Smooth muscle cell (in vitro differentiated cells): Measurements from ENCODE around the gene RABGEF1. TPM values are rescaled to one million over a fixed set of nuclear protein-coding genes. Genes with fewer than 3 reads are reported as not detected.
"Not testable (repeated sequence)": the region's sequence is repeated elsewhere in the genome, so short reads cannot be mapped to it uniquely, and the experiment has no call there.

Experiments
- DNase-seq: peaks from one replicate; lab custom pipeline; 2025; ENCODE audit not compliant: unreplicated experiment; lab: John Stamatoyannopoulos, UW
- H2AFZ ChIP-seq: fragments of 200-600 bp; sonication (generic); 2 replicates; pipeline ENCODE4 v1.6.0; 2016; ENCODE audit warnings: antibody characterized with exemption, low read depth, mild to moderate bottlenecking
- H3F3A ChIP-seq: fragments of 200-600 bp; sonication (generic); 2 replicates; pipeline ENCODE4 v1.6.0; 2017; ENCODE audit warnings: antibody characterized with exemption, low read depth
- H3K27ac ChIP-seq: fragments of 200-600 bp; sonication (generic); 2 replicates; pipeline ENCODE4 v1.5.1; 2016; ENCODE audit warnings: low read depth, mild to moderate bottlenecking
- H3K27me3 ChIP-seq: fragments of 200-600 bp; sonication (generic); 2 replicates; pipeline ENCODE4 v1.6.1; 2016; ENCODE audit warnings: low read depth, mild to moderate bottlenecking
- H3K36me3 ChIP-seq: fragments of 200-600 bp; sonication (generic); 2 replicates; pipeline ENCODE4 v1.5.1; 2016; ENCODE audit warnings: low read depth
- H3K4me1 ChIP-seq: fragments of 200-600 bp; sonication (generic); 2 replicates; pipeline ENCODE4 v1.5.1; 2016; ENCODE audit warnings: low read depth
- H3K4me2 ChIP-seq: fragments of 200-600 bp; sonication (generic); 2 replicates; pipeline ENCODE4 v1.6.0; 2016; ENCODE audit warnings: mild to moderate bottlenecking
- H3K4me3 ChIP-seq: fragments of 200-600 bp; sonication (generic); 2 replicates; pipeline ENCODE4 v1.5.1; 2016; ENCODE audit warnings: mild to moderate bottlenecking
- H3K79me2 ChIP-seq: fragments of 200-600 bp; sonication (generic); 2 replicates; pipeline ENCODE4 v1.6.0; 2016; ENCODE audit warnings: low read depth, mild to moderate bottlenecking
- H3K9ac ChIP-seq: fragments of 200-600 bp; sonication (generic); 2 replicates; pipeline ENCODE4 v1.6.0; 2016; ENCODE audit warnings: low read depth
- H3K9me3 ChIP-seq: fragments of 200-600 bp; sonication (generic); replicated peaks from 2 replicates; pipeline ENCODE4 v1.5.1; 2016; ENCODE audit warnings: low read depth
- H4K20me1 ChIP-seq: fragments of 200-600 bp; sonication (generic); 2 replicates; pipeline ENCODE4 v1.6.0; 2016; ENCODE audit warnings: low read depth
- WGBS: methylation state at CpG from one replicate; pipeline ENCODE4 v1.1.7; 2016; ENCODE audit warnings: low lambda C conversion rate; 5-methylcytosine and 5-hydroxymethylcytosine counted together
- polyA plus RNA-seq: library from polyadenylated mRNA; unstranded; fragments of >200 nt; fragmentation: Nextera tagmentation; extraction: Ambion mirVana; gene quantifications from 2 replicates; pipeline ENCODE4 v1.2.1, GENCODE V29; 2016
- total RNA-seq: library from RNA; depleted of rRNA; stranded (reverse); fragments of >200 nt; gene quantifications from 2 replicates; pipeline ENCODE4 v1.2.3, GENCODE V29; 2014
- TF ChIP-seq, protein P1 (sequence below): fragments of 200-600 bp; sonication (generic); IDR thresholded peaks from 2 replicates; pipeline ENCODE4 v1.5.1; 2017; ENCODE audit warnings: borderline replicate concordance, mild to moderate bottlenecking, antibody characterized with exemption; ENCODE audit not compliant: insufficient read depth, poor library complexity, severe bottlenecking

The RABGEF1 gene
- total and polyA plus RNA-seq, 2 experiments from 2014 or later: 18.8 to 34.9 TPM

DNA sequence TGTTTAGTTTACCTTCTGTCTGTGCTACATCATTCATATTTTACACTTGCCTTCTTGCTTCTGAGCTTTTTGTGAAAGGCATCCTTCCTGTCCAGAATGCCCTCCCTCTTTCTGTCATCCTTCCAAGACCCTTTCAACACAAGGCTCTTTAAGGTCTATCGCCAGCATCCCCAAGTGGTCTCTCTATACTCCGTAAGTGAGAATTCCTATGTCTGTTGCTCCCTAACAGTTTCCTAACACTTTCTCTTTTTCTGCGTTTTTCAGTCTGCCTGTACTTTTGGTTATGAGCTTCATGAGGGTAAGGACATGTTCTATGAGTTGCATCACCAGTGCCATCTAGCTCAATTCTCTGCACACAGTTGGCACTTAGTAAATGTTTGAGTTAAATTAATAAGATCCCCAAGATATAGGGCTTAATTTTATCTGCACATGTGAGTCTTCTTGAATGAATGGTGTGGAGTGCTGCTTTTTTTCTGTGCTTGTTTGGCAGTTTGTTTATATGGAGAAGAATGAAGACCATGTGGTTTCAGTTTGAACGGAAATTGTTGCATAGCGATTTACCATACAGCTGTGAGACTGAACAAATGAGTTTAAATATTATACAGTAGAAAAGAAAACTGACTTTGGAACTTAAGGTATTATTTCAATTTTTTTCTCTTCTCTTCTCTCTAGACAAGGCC lies 29.4 kb downstream of the RABGEF1 start:
- 61% methylated on average over 5 of the region's 5 CpGs for WGBS
- Histone ChIP-seq H3K4me3 (no peak overlapping the region), H3K9ac (no peak overlapping the region), H3K4me2 (peak overlapping the region; percentile 11), H3F3A (peaks cover 4% of the 10 kb centered on the region), H4K20me1 (peaks cover 92% of the 10 kb centered on the region), H3K27ac (peak overlapping the region; percentile 28), H3K9me3 (no peaks in the 10 kb centered on the region), H3K4me1 (no peaks in the 10 kb centered on the region), H3K79me2 (peaks cover 57% of the 10 kb centered on the region), H2AFZ (no peak overlapping the region), H3K36me3 (no peaks in the 10 kb centered on the region), H3K27me3 (no peaks in the 10 kb centered on the region)
- TF ChIP-seq, protein P1, sequence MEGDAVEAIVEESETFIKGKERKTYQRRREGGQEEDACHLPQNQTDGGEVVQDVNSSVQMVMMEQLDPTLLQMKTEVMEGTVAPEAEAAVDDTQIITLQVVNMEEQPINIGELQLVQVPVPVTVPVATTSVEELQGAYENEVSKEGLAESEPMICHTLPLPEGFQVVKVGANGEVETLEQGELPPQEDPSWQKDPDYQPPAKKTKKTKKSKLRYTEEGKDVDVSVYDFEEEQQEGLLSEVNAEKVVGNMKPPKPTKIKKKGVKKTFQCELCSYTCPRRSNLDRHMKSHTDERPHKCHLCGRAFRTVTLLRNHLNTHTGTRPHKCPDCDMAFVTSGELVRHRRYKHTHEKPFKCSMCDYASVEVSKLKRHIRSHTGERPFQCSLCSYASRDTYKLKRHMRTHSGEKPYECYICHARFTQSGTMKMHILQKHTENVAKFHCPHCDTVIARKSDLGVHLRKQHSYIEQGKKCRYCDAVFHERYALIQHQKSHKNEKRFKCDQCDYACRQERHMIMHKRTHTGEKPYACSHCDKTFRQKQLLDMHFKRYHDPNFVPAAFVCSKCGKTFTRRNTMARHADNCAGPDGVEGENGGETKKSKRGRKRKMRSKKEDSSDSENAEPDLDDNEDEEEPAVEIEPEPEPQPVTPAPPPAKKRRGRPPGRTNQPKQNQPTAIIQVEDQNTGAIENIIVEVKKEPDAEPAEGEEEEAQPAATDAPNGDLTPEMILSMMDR: no peak
- DNase-seq: no peak

DNA sequence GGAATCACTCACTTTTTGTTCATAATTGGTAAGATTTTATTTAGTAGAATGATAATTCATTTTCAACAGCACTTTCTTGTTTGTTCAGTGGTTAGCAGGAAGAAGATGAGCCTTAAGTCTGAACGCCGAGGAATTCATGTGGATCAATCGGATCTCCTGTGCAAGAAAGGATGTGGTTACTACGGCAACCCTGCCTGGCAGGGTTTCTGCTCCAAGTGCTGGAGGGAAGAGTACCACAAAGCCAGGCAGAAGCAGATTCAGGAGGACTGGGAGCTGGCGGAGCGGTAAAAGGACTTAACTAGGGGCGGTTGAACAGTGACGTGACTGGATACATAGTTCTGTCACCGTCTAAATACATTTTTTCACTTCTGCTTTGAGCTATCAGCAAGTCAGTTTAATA lies 31.3 kb downstream of the RABGEF1 start:
- DNase-seq: no peak
- H3K4me3 ChIP-seq: no peak overlapping the region
- H3K27me3 ChIP-seq: no peaks in the 10 kb centered on the region
- 96% methylated on average over 9 of the region's 9 CpGs for WGBS
- H3K36me3 ChIP-seq: no peaks in the 10 kb centered on the region
- no peaks in the 10 kb centered on the region for H3K9me3 ChIP-seq
- peaks cover 4% of the 10 kb centered on the region for H3F3A ChIP-seq
- peaks cover 77% of the 10 kb centered on the region for H4K20me1 ChIP-seq
- no peak overlapping the region for H3K9ac ChIP-seq
- no peak overlapping the region for H2AFZ ChIP-seq
- H3K27ac ChIP-seq: no peak overlapping the region
- H3K4me2 ChIP-seq: no peak overlapping the region
- H3K4me1 ChIP-seq: no peaks in the 10 kb centered on the region
- peaks cover 49% of the 10 kb centered on the region for H3K79me2 ChIP-seq
- TF ChIP-seq, protein P1: no peak

DNA sequence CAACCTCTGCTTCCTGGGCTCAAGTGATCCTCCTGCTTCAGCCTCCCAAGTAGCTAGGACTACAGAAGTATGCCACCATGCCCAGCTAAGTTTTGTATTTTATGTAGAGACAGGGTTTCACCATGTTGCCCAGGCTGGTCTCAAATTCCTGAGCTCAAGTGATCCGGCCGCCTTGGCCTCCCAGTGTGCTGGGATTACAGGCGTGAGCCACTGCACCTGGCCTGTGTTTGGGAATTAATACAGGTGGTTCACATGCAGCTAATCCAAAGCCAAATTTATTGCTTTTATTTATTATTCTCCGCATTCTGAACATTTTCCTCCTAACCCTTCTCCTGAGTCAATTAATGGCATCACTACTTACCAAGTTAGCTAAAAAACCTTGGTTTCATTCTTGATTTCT lies 33.2 kb downstream of the RABGEF1 start:
- H3K4me2 ChIP-seq, H2AFZ ChIP-seq, DNase-seq, H3K27me3 ChIP-seq, H3F3A ChIP-seq, H3K4me3 ChIP-seq, H3K27ac ChIP-seq, H3K9me3 ChIP-seq, H3K36me3 ChIP-seq, H3K4me1 ChIP-seq, H3K9ac ChIP-seq: not testable (repeated sequence)
- peaks cover 40% of the 10 kb centered on the region for H3K79me2 ChIP-seq
- peaks cover 74% of the 10 kb centered on the region for H4K20me1 ChIP-seq
- whole genome bisulfite sequencing: 98% methylated on average over 4 of the region's 4 CpGs

DNA sequence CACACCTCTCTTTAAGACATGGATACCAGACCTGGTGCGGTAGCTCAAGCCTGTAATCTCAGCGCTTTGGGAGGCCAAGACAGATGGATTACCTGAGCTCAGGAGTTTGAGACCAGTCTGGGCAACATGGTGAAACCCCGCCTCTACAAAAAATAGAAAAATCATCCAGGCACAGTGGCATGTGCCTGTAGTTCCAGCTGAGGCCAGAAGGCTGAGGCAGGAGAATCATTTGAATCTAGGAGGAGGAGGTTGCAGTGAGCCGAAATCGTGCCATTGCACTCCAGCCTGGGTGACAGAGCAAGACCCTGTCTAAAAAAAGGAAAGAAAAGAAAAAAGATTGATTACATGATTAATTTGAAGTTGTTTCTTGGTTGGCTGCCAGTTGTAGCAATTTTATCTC lies 35.9 kb downstream of the RABGEF1 start:
- H3K4me3 ChIP-seq, H3F3A ChIP-seq, H3K36me3 ChIP-seq, H2AFZ ChIP-seq, H3K4me2 ChIP-seq, H3K27ac ChIP-seq, H3K27me3 ChIP-seq, H3K9me3 ChIP-seq, DNase-seq, H3K9ac ChIP-seq, H3K4me1 ChIP-seq: not testable (repeated sequence)
- over 99% methylated on average over 5 of the region's 5 CpGs for WGBS
- H4K20me1 ChIP-seq: peaks cover 72% of the 10 kb centered on the region
- peaks cover 33% of the 10 kb centered on the region for H3K79me2 ChIP-seq
